Ishikawa (cell line): ENCODE data around the gene CD164L2.

Experiments used
- CEBPB ChIP-seq: IDR thresholded peaks from 2 replicates; pipeline ENCODE4 v1.6.1; 2012
- CREB1 ChIP-seq: IDR thresholded peaks from 2 replicates; pipeline ENCODE4 v1.6.1; 2012; ENCODE audit warnings: low read depth
- EGR1 ChIP-seq: IDR thresholded peaks from 2 replicates; pipeline ENCODE4 v1.6.1; 2012
- EP300 ChIP-seq: IDR thresholded peaks from 2 replicates; pipeline ENCODE4 v1.6.1; 2012; ENCODE audit warnings: borderline replicate concordance
- FOXM1 ChIP-seq: IDR thresholded peaks from 2 replicates; pipeline ENCODE4 v1.6.1; 2012; ENCODE audit warnings: low read depth, borderline replicate concordance
- NFIC ChIP-seq: IDR thresholded peaks from 2 replicates; pipeline ENCODE4 v1.6.1; 2012
- RAD21 ChIP-seq: IDR thresholded peaks from 2 replicates; pipeline ENCODE4 v1.6.1; 2012; ENCODE audit warnings: low read depth
- TAF1 ChIP-seq: IDR thresholded peaks from 2 replicates; pipeline ENCODE4 v1.6.1; 2012; ENCODE audit warnings: low read depth, mild to moderate bottlenecking
- TCF12 ChIP-seq: IDR thresholded peaks from 2 replicates; pipeline ENCODE4 v1.6.1; 2012; ENCODE audit warnings: low read depth
- TEAD4 ChIP-seq: IDR thresholded peaks from 2 replicates; pipeline ENCODE4 v1.6.1; 2012
- YY1 ChIP-seq: IDR thresholded peaks from 2 replicates; pipeline ENCODE4 v1.6.1; 2012; ENCODE audit warnings: low read depth
- ZBTB7A ChIP-seq: IDR thresholded peaks from 2 replicates; pipeline ENCODE4 v1.6.1; 2012; ENCODE audit warnings: low read depth
- TF ChIP-seq, protein P1 (sequence below): IDR thresholded peaks from 2 replicates; pipeline ENCODE4 v1.6.1; 2012; ENCODE audit warnings: low read depth, mild to moderate bottlenecking
- TF ChIP-seq, protein P2 (sequence below): IDR thresholded peaks from 2 replicates; pipeline ENCODE4 v1.6.1; 2012
- TF ChIP-seq, protein P3 (sequence below): IDR thresholded peaks from 2 replicates; pipeline ENCODE4 v1.6.1; 2012

The CD164L2 gene

DNA sequence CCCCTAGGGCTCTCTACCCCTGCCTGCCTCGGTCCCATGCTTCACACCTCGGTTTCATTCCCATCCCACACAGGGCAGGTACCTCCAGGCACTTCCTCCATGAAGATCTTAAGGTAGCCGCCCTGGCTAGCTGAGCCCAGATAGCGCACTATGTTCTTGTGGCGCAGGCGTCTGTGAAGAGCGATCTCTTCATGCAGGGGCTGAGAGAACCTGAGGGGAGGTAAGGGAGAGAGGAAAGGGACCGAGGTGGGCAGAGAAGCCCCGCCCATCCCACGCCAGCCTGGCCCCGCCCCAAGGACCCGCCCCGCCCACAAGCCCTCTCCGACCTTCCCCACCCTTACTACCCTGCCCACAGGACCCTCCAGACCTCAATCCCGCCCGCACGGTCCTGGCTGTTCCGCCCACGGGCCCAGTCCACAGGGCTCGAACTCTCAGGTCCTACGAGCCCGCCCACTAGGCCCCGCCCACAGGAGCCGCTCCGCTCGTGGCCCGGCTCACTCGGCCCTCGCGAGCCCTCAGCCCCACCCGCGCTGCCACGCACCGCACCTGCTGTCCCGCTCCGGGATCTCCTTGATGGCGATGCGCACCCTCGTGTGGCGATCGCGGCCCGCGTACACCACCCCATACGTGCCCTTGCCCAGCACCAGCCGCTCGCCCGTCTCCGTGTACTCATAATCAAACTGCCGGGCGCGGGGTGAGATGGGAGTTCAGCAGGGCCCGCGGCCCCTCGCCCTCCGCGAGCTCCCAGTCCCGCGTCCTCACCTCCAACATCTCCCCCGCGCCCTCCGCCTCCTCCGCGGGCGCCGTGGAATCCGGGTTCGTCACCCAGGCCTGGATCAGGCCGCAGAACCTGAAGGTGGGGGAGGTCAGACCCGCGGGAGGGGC, 22.7 kb downstream of the CD164L2 start:
- TF ChIP-seq, protein P1, sequence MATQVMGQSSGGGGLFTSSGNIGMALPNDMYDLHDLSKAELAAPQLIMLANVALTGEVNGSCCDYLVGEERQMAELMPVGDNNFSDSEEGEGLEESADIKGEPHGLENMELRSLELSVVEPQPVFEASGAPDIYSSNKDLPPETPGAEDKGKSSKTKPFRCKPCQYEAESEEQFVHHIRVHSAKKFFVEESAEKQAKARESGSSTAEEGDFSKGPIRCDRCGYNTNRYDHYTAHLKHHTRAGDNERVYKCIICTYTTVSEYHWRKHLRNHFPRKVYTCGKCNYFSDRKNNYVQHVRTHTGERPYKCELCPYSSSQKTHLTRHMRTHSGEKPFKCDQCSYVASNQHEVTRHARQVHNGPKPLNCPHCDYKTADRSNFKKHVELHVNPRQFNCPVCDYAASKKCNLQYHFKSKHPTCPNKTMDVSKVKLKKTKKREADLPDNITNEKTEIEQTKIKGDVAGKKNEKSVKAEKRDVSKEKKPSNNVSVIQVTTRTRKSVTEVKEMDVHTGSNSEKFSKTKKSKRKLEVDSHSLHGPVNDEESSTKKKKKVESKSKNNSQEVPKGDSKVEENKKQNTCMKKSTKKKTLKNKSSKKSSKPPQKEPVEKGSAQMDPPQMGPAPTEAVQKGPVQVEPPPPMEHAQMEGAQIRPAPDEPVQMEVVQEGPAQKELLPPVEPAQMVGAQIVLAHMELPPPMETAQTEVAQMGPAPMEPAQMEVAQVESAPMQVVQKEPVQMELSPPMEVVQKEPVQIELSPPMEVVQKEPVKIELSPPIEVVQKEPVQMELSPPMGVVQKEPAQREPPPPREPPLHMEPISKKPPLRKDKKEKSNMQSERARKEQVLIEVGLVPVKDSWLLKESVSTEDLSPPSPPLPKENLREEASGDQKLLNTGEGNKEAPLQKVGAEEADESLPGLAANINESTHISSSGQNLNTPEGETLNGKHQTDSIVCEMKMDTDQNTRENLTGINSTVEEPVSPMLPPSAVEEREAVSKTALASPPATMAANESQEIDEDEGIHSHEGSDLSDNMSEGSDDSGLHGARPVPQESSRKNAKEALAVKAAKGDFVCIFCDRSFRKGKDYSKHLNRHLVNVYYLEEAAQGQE, result no peak
- TF ChIP-seq TCF12 (no peak), TAF1 (no peak), EP300 (no peak), FOXM1 (no peak), CEBPB (no peak), TEAD4 (no peak), YY1 (no peak), RAD21 (no peak), CREB1 (no peak), NFIC (no peak), EGR1 (no peak)
- TF ChIP-seq, protein P2, sequence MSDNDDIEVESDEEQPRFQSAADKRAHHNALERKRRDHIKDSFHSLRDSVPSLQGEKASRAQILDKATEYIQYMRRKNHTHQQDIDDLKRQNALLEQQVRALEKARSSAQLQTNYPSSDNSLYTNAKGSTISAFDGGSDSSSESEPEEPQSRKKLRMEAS, result no peak

DNA sequence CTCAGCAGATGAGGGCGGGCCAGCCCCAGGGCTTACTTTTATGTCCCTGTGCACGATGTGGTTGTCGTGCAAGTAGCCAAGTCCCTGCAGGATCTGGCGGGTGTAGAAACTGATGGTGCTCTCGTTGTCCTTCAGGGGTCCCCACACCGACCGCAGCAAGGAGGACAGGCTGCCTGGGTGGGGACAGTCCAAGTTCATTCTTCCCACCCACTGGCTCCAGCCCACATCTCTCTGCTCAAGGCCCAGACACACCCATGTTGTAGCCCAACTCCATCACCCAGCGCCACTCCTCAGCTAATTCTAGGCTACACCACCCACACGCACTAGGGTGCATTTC, 23.3 kb downstream of the CD164L2 start:
- TF ChIP-seq, protein P1, result no peak

DNA sequence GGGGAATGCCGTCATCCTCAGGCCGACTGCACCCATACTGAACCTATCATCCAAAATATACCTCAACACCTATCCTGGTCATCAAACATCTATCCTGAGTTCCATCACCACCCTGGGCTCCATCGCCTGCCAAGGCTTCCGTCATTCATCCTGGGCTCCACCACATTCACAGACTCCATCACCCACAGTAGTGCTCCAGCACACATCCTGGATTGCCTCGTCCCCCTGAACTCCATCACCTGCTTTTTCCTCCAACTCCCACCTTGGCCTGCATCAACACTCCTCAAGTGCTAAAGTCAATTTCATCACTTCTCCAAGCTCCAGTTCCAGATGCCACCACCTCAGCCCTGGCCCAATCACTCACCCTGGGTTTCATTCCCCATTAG, 24.2 kb downstream of the CD164L2 start:
- no peak for TF ChIP-seq TEAD4
- no peak for TF ChIP-seq EP300
- no peak for TF ChIP-seq CEBPB
- no peak for TF ChIP-seq ZBTB7A
- TF ChIP-seq YY1, result no peak
- no peak for TF ChIP-seq NFIC
- TF ChIP-seq TAF1, result no peak
- no peak for TF ChIP-seq RAD21
- TF ChIP-seq FOXM1, result no peak
- TF ChIP-seq, protein P3, sequence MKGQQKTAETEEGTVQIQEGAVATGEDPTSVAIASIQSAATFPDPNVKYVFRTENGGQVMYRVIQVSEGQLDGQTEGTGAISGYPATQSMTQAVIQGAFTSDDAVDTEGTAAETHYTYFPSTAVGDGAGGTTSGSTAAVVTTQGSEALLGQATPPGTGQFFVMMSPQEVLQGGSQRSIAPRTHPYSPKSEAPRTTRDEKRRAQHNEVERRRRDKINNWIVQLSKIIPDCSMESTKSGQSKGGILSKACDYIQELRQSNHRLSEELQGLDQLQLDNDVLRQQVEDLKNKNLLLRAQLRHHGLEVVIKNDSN, result no peak

DNA sequence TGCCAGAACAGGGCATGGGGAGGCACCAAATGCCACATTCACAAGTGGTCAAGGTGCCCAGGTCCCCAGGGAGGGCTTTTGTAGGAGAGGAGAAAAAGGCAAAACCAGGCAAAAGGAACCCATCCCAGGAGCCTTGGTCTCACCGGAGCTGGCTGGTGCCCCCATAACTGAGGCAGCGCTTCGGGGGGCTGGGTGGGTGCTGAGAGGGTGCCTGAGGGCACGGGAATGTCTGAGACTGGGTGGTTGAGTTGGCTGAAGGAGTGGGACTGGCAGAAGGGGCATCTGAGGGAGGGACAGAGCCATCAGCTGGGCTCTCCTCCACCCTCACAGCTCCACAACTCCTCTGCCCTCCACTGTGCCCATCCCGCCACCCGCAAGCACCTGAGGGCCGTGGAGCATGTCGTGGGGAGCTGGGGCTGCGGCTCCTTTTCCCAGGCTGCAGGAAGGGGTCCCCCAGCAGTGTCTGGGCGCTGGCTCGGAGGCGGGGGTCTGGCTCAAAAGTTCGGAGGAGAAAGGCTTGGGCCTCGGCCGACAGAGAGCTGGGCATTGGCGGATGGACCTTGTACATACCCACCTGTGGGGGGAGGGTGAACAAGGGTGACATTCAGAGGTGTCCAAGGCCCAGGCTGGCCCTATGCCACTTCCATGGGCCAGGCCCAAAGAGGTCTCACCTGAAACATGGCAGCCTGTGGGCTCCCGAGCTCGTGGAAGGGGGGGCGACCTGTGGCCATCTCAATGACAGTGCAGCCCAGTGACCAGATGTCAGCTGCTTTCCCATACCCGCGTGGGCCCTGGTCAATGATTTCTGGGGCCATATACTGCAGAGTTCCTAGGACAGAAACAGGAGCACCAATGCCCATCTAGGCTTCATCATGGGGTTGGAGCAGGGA, 24.9 kb downstream of the CD164L2 start:
- TF ChIP-seq TAF1, result no peak
- TF ChIP-seq ZBTB7A, result no peak
- no peak for TF ChIP-seq EGR1
- TF ChIP-seq EP300, result no peak
- TF ChIP-seq YY1, result no peak
- no peak for TF ChIP-seq FOXM1
- TF ChIP-seq NFIC, result no peak
- TF ChIP-seq, protein P1, result no peak
- TF ChIP-seq TCF12, result no peak
- no peak for TF ChIP-seq CEBPB
- no peak for TF ChIP-seq TEAD4
- no peak for TF ChIP-seq CREB1
- TF ChIP-seq, protein P2, result no peak
- TF ChIP-seq RAD21, result no peak
- TF ChIP-seq, protein P3, result no peak
